DOHH2 (cell line): ENCODE results near the gene LRRC3C.

Experiments
- H3F3A ChIP-seq: fragments of 200-600 bp; sonication (generic), shearing (Covaris generic); 2 replicates; pipeline ENCODE4 v1.6.0; 2016; ENCODE audit warnings: antibody characterized with exemption, mild to moderate bottlenecking; ENCODE audit not compliant: control insufficient read depth, insufficient read depth
- H3K27ac ChIP-seq: fragments of 200-600 bp; sonication (generic); 2 replicates; pipeline ENCODE4 v1.5.1; 2014; ENCODE audit warnings: low read depth, mild to moderate bottlenecking, low read length, moderate library complexity
- H3K27me3 ChIP-seq: fragments of 200-600 bp; sonication (generic); 2 replicates; pipeline ENCODE4 v1.6.1; 2014; ENCODE audit warnings: mild to moderate bottlenecking, low read length, mixed read lengths; ENCODE audit not compliant: control insufficient read depth
- H3K36me3 ChIP-seq: fragments of 200-600 bp; sonication (generic); 2 replicates; pipeline ENCODE4 v1.6.1; 2014; ENCODE audit warnings: mild to moderate bottlenecking, low read length, moderate library complexity, mixed read lengths; ENCODE audit not compliant: control insufficient read depth
- H3K4me1 ChIP-seq: fragments of 200-600 bp; sonication (generic); 2 replicates; pipeline ENCODE4 v1.6.1; 2014; ENCODE audit warnings: mild to moderate bottlenecking, low read length, mixed read lengths; ENCODE audit not compliant: control insufficient read depth
- H3K4me2 ChIP-seq: fragments of 200-600 bp; sonication (generic); 2 replicates; pipeline ENCODE4 v1.6.0; 2014; ENCODE audit warnings: mild to moderate bottlenecking, low read length, moderate library complexity
- H3K4me3 ChIP-seq: fragments of 200-600 bp; sonication (generic); 2 replicates; pipeline ENCODE4 v1.5.1; 2014; ENCODE audit warnings: mild to moderate bottlenecking, low read length, mixed read lengths
- H3K79me2 ChIP-seq: fragments of 200-600 bp; sonication (generic); 2 replicates; pipeline ENCODE4 v1.6.1; 2014; ENCODE audit warnings: mild to moderate bottlenecking, low read length, mixed read lengths; ENCODE audit not compliant: control insufficient read depth
- H3K9me2 ChIP-seq: fragments of 200-600 bp; sonication (generic); replicated peaks from 2 replicates; pipeline ENCODE4 v1.6.1; 2014; ENCODE audit warnings: mild to moderate bottlenecking, low read length, mixed read lengths; ENCODE audit not compliant: control insufficient read depth
- H3K9me3 ChIP-seq: fragments of 200-600 bp; sonication (generic); 2 replicates; pipeline ENCODE4 v1.6.1; 2014; ENCODE audit warnings: antibody characterized with exemption, low read length, mixed read lengths; ENCODE audit not compliant: control insufficient read depth, insufficient read depth
- H4K20me1 ChIP-seq: fragments of 200-600 bp; sonication (generic); 2 replicates; pipeline ENCODE4 v1.6.0; 2014; ENCODE audit warnings: low read depth, mild to moderate bottlenecking, antibody characterized with exemption, low read length, moderate library complexity; ENCODE audit not compliant: control insufficient read depth, insufficient read depth
- CTCF ChIP-seq: fragments of 200-600 bp; sonication (generic); IDR thresholded peaks from one replicate; pipeline ENCODE4 v1.5.1; 2014; ENCODE audit warnings: antibody characterized with exemption, mild to moderate bottlenecking, low read depth, low read length; ENCODE audit not compliant: poor library complexity, severe bottlenecking
- EZH2phosphoT487 ChIP-seq: fragments of 200-600 bp; sonication (generic); IDR thresholded peaks from 2 replicates; pipeline ENCODE4 v1.6.1; 2017; ENCODE audit warnings: borderline replicate concordance, mild to moderate bottlenecking, antibody characterized with exemption, low read length, moderate library complexity, mixed read lengths

The LRRC3C gene

GRCh38 chr17:39969375-39969774 is 41.8 kb downstream of the LRRC3C start:
- no peaks in the 10 kb centered on the region for H3K9me2 ChIP-seq
- peaks cover 27% of the 10 kb centered on the region for H3K27me3 ChIP-seq
- no peaks in the 10 kb centered on the region for H3F3A ChIP-seq
- H3K4me3 ChIP-seq, result no peak overlapping the region
- H3K4me2 ChIP-seq, result no peak overlapping the region
- no peak overlapping the region for H3K27ac ChIP-seq
- H3K4me1 ChIP-seq, result peaks cover 17% of the 10 kb centered on the region
- H3K36me3 ChIP-seq, result no peaks in the 10 kb centered on the region
- H4K20me1 ChIP-seq, result no peaks in the 10 kb centered on the region
- no peaks in the 10 kb centered on the region for H3K9me3 ChIP-seq
- TF ChIP-seq CTCF, result no peak
- no peak for TF ChIP-seq EZH2phosphoT487
- no peaks in the 10 kb centered on the region for H3K79me2 ChIP-seq

- TF ChIP-seq CTCF (no peak), EZH2phosphoT487 (no peak)
Measured at GRCh38 chr17:39970157-39970692, 42.7 kb downstream of the LRRC3C start.

GRCh38 chr17:39971076-39971603 is 43.6 kb downstream of the LRRC3C start:
- Histone ChIP-seq H3K79me2 (no peaks in the 10 kb centered on the region), H3K9me3 (no peaks in the 10 kb centered on the region), H3K4me1 (peaks cover 17% of the 10 kb centered on the region), H3K27me3 (peaks cover 29% of the 10 kb centered on the region), H3F3A (no peaks in the 10 kb centered on the region), H3K4me2 (no peak overlapping the region), H4K20me1 (no peaks in the 10 kb centered on the region), H3K36me3 (no peaks in the 10 kb centered on the region), H3K9me2 (no peaks in the 10 kb centered on the region), H3K4me3 (no peak overlapping the region), H3K27ac (no peak overlapping the region)
- no peak for TF ChIP-seq EZH2phosphoT487
- no peak for TF ChIP-seq CTCF

More at GRCh38 chr17:39970157-39970692, 42.7 kb downstream of the LRRC3C start:
- Histone ChIP-seq H3K9me3 (no peaks in the 10 kb centered on the region), H3K4me3 (no peak overlapping the region), H3F3A (no peaks in the 10 kb centered on the region), H4K20me1 (no peaks in the 10 kb centered on the region), H3K36me3 (no peaks in the 10 kb centered on the region), H3K4me2 (no peak overlapping the region), H3K9me2 (no peaks in the 10 kb centered on the region), H3K79me2 (no peaks in the 10 kb centered on the region), H3K4me1 (peaks cover 17% of the 10 kb centered on the region), H3K27ac (no peak overlapping the region), H3K27me3 (peaks cover 27% of the 10 kb centered on the region)
